Mesendoderm (in vitro differentiated cells): Measurements from ENCODE around the gene NSUN4.
A peak's percentile ranks its signal among the peaks of the same experiment; 100 is the strongest.
"Not testable (repeated sequence)": the region's sequence is repeated elsewhere in the genome, so short reads cannot be mapped to it uniquely, and the experiment has no call there.

Experiments used
- DNase-seq: peaks from one replicate; pipeline ENCODE4 v3.0.0; 2013
- H2AK5ac ChIP-seq: 2 replicates; pipeline ENCODE4 v1.6.1; 2013; ENCODE audit warnings: low read length, inconsistent platforms
- H2BK120ac ChIP-seq: 2 replicates; pipeline ENCODE4 v1.6.1; 2013; ENCODE audit warnings: low read depth, mild to moderate bottlenecking, low read length, moderate library complexity, mixed read lengths
- H2BK15ac ChIP-seq: replicated peaks from 2 replicates; pipeline ENCODE4 v1.6.1; 2013; ENCODE audit warnings: low read depth, mild to moderate bottlenecking, moderate library complexity
- H2BK5ac ChIP-seq: 2 replicates; pipeline ENCODE4 v1.6.1; 2013; ENCODE audit warnings: low read length, inconsistent platforms
- H3K18ac ChIP-seq: 2 replicates; pipeline ENCODE4 v1.6.1; 2013; ENCODE audit warnings: mild to moderate bottlenecking, low read length, mixed read lengths
- H3K23ac ChIP-seq: one replicate; pipeline ENCODE4 v1.6.1; 2013; ENCODE audit warnings: low read length
- H3K27ac ChIP-seq: 2 replicates; pipeline ENCODE4 v1.5.1; 2013; ENCODE audit warnings: low read depth, mild to moderate bottlenecking, inconsistent platforms, low read length, moderate library complexity
- H3K27me3 ChIP-seq: 2 replicates; pipeline ENCODE4 v1.6.1; 2013; ENCODE audit warnings: low read length, control low read depth, mild to moderate bottlenecking, inconsistent platforms; ENCODE audit not compliant: insufficient read depth, poor library complexity
- H3K36me3 ChIP-seq: 2 replicates; pipeline ENCODE4 v1.6.1; 2013; ENCODE audit warnings: low read length, inconsistent platforms; ENCODE audit not compliant: control insufficient read depth, insufficient read depth
- H3K4ac ChIP-seq: one replicate; pipeline ENCODE4 v1.6.1; 2013; ENCODE audit warnings: low read depth, mild to moderate bottlenecking, low read length, moderate library complexity
- H3K4me1 ChIP-seq: 2 replicates; pipeline ENCODE4 v1.6.1; 2013; ENCODE audit warnings: low read depth, low read length, inconsistent platforms; ENCODE audit not compliant: control insufficient read depth
- H3K4me2 ChIP-seq: 2 replicates; pipeline ENCODE4 v1.6.1; 2013; ENCODE audit warnings: low read length
- H3K4me3 ChIP-seq: 2 replicates; pipeline ENCODE4 v1.5.1; 2013; ENCODE audit warnings: mild to moderate bottlenecking, low read length
- H3K56ac ChIP-seq: one replicate; pipeline ENCODE4 v1.6.1; 2013; ENCODE audit warnings: low read length
- H3K79me1 ChIP-seq: 2 replicates; pipeline ENCODE4 v1.6.1; 2013; ENCODE audit warnings: low read length, inconsistent platforms
- H3K79me2 ChIP-seq: 2 replicates; pipeline ENCODE4 v1.6.1; 2013; ENCODE audit warnings: mild to moderate bottlenecking, low read length; ENCODE audit not compliant: control insufficient read depth, insufficient read depth
- H3K9ac ChIP-seq: 2 replicates; pipeline ENCODE4 v1.6.1; 2013; ENCODE audit warnings: low read length, inconsistent platforms
- H4K5ac ChIP-seq: one replicate; pipeline ENCODE4 v1.6.1; 2013; ENCODE audit warnings: low read length
- H4K8ac ChIP-seq: one replicate; pipeline ENCODE4 v1.6.1; 2013; ENCODE audit warnings: low read depth, mild to moderate bottlenecking, control low read depth, low read length, moderate library complexity
- WGBS: extraction: QIAGEN DNeasy Blood & Tissue Kit; methylation state at CpG from one replicate; pipeline ENCODE4 v1.1.7; 2013; ENCODE audit warnings: low lambda C conversion rate, missing lambda C conversion rate; ENCODE audit not compliant: insufficient coverage; ENCODE audit errors: extremely low coverage; 5-methylcytosine and 5-hydroxymethylcytosine counted together

Gene NSUN4

DNA sequence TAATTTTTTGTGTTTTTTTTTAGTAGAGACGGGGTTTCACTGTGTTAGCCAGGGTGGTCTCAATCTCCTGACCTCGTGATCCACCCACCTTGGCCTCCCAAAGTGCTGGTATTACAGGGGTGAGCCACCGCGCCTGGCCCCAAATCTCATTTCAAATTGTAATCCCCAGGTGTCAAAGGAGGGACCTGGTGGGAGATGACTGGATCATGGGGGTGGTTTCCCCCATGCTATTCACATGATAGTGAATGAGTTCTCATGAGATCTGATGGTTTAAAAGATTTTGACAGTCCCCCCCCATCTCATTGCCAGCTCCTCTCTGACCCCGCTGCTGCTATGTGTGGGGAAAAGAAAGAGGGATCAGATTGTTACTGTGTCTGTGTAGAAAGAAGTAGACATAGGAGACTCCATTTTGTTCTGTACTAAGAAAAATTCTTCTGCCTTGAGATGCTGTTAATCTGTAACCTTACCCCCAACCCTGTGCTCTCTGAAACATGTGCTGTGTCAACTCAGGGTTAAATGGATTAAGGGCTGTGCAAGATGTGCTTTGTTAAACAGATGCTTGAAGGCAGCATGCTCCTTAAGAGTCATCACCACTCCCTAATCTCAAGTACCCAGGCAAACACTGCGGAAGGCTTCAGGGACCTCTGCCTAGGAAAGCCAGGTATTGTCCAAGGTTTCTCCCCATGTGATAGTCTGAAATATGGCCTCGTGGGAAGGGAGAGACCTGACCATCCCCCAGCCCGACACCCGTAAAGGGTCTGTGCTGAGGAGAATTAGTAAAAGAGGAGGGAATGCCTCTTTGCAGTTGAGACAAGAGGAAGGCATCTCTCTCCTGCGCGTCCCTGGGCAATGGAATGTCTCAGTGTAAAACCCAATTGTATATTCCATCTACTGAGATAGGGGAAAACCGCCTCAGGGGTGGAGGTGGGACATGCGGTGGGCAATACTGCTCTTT lies 20.4 kb upstream of the NSUN4 start:
- not testable (repeated sequence) for H3K4me3 ChIP-seq, H2BK120ac ChIP-seq, H2AK5ac ChIP-seq, H2BK15ac ChIP-seq, H2BK5ac ChIP-seq, H4K8ac ChIP-seq, H3K4me1 ChIP-seq, H3K27me3 ChIP-seq, H3K4ac ChIP-seq, H3K27ac ChIP-seq, H3K79me2 ChIP-seq, H3K9ac ChIP-seq, H4K5ac ChIP-seq, H3K4me2 ChIP-seq, H3K79me1 ChIP-seq, H3K36me3 ChIP-seq, H3K56ac ChIP-seq, H3K18ac ChIP-seq, H3K23ac ChIP-seq
- DNase-seq, result peak; percentile 42
- WGBS, result no CpG with 5 or more reads among the region's 13 CpGs

DNA sequence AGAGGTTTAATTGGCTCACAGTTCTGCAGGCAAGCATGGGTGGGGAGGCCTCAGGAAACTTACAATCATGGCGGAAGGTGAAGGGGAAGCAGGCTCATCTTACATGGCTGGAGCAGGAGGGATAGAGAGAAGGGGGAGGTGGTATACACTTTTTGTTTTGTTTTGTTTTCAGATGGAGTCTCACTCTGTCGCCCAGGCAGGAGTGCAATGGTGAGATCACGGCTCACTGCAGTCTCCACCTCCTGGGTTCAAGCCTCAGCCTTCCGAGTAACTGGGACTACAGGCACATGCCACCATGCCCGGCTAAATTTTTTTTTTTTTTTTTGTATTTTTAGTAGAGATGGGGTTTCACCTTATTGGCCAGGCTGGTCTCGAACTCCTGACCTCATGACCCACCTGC lies 18.4 kb upstream of the NSUN4 start:
- WGBS, result no CpG with 5 or more reads among the region's 6 CpGs
- H2BK120ac ChIP-seq, result not testable (repeated sequence)

GRCh38 chr1:46325285-46326076 lies 15.1 kb upstream of the NSUN4 start:
- not testable (repeated sequence) for H2BK5ac ChIP-seq, H3K23ac ChIP-seq, H3K4ac ChIP-seq, H3K36me3 ChIP-seq, H3K56ac ChIP-seq, H3K27ac ChIP-seq, H3K18ac ChIP-seq, H3K79me2 ChIP-seq, H4K8ac ChIP-seq, H3K4me1 ChIP-seq, H3K27me3 ChIP-seq, DNase-seq, H4K5ac ChIP-seq, H3K9ac ChIP-seq, H2AK5ac ChIP-seq, H3K4me3 ChIP-seq, H3K4me2 ChIP-seq, H2BK120ac ChIP-seq, H2BK15ac ChIP-seq, H3K79me1 ChIP-seq
- no CpG with 5 or more reads among the region's 11 CpGs for WGBS

More for the DNA sequence above, 18.4 kb upstream of the NSUN4 start:
- not testable (repeated sequence) for H2AK5ac ChIP-seq, H3K56ac ChIP-seq, DNase-seq, H3K4me2 ChIP-seq, H3K4me3 ChIP-seq, H3K27ac ChIP-seq, H3K4ac ChIP-seq, H3K9ac ChIP-seq, H3K23ac ChIP-seq, H3K36me3 ChIP-seq, H3K4me1 ChIP-seq, H4K5ac ChIP-seq, H3K79me1 ChIP-seq, H3K79me2 ChIP-seq, H4K8ac ChIP-seq, H2BK5ac ChIP-seq, H3K18ac ChIP-seq, H3K27me3 ChIP-seq, H2BK15ac ChIP-seq

- not testable (repeated sequence) for H3K79me2 ChIP-seq, H3K9ac ChIP-seq, H3K4me1 ChIP-seq, H3K27me3 ChIP-seq, H3K27ac ChIP-seq, DNase-seq, H3K56ac ChIP-seq, H3K79me1 ChIP-seq, H2BK15ac ChIP-seq, H4K5ac ChIP-seq, H4K8ac ChIP-seq, H3K18ac ChIP-seq, H2BK5ac ChIP-seq, H3K4ac ChIP-seq, H3K4me2 ChIP-seq, H2AK5ac ChIP-seq, H3K23ac ChIP-seq, H2BK120ac ChIP-seq, H3K36me3 ChIP-seq, H3K4me3 ChIP-seq
- no CpG with 5 or more reads among the region's 7 CpGs for WGBS
Measured at GRCh38 chr1:46328182-46328581, 12.4 kb upstream of the NSUN4 start.

DNA sequence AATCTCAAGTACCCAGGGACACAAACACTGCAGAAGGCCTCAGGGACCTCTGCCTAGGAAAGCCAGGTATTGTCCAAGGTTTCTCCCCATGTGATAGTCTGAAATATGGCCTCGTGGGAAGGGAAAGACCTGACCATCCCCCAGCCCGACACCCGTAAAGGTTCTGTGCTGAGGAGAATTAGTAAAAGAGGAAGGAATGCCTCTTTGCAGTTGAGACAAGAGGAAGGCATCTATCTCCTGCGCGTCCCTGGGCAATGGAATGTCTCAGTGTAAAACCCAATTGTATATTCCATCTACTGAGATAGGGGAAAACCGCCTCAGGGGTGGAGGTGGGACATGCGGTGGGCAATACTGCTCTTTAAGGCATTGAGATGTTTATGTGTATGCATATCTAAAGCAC lies 10.8 kb upstream of the NSUN4 start:
- WGBS, result no CpG with 5 or more reads among the region's 7 CpGs
- H3K4me3 ChIP-seq, H3K4me1 ChIP-seq, H3K23ac ChIP-seq, H4K8ac ChIP-seq, H2BK15ac ChIP-seq, H3K27me3 ChIP-seq, H2BK120ac ChIP-seq, H3K27ac ChIP-seq, H2BK5ac ChIP-seq, H3K4ac ChIP-seq, H3K9ac ChIP-seq, H4K5ac ChIP-seq, H3K18ac ChIP-seq, H2AK5ac ChIP-seq, H3K56ac ChIP-seq, H3K79me2 ChIP-seq, H3K36me3 ChIP-seq, H3K79me1 ChIP-seq, H3K4me2 ChIP-seq: not testable (repeated sequence)
- peak; percentile 61 for DNase-seq
